GM10847 (cell line): ENCODE data around the gene UGT2A1.

Source experiments
- POLR2A ChIP-seq: IDR thresholded peaks from 2 replicates; pipeline ENCODE4 v1.6.1; 2011; ENCODE audit not compliant: insufficient read length; ENCODE audit errors: extremely low read depth

UGT2A1 gene

GRCh38 chr4:69601065-69601464 is 52.0 kb downstream of the UGT2A1 start:
- no peak for TF ChIP-seq POLR2A

GRCh38 chr4:69600013-69600412 is 53.0 kb downstream of the UGT2A1 start:
- TF ChIP-seq POLR2A: no peak

DNA sequence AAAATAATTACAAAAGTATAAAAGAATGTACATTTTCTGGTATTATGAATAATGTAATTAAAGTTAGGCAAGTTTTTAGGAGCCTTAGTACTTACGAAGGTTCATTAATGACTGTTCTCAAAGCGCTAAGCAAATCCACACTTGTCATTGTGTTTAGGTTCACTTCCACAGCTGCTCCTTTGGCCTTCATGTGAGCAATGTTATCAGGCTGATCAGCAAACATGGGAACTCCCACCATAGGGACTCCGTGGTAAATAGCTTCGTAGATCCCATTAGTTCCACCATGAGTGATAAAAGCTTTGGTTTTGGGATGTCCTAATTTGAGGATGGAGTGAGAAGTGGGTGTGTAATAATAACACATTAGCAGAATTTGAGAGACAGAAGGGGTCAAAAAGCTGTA is 58.7 kb downstream of the UGT2A1 start:
- TF ChIP-seq POLR2A: no peak

- TF ChIP-seq POLR2A: no peak
Observed at GRCh38 chr4:69591364-69591763, 61.7 kb downstream of the UGT2A1 start.

- TF ChIP-seq POLR2A: no peak
Observed at GRCh38 chr4:69589884-69590283, 63.2 kb downstream of the UGT2A1 start.

- no peak for TF ChIP-seq POLR2A
Observed at GRCh38 chr4:69584135-69584534, 68.9 kb downstream of the UGT2A1 start.

GRCh38 chr4:69583543-69583942 is 69.5 kb downstream of the UGT2A1 start:
- TF ChIP-seq POLR2A: no peak

GRCh38 chr4:69577245-69577644 is 75.8 kb downstream of the UGT2A1 start:
- no peak for TF ChIP-seq POLR2A

DNA sequence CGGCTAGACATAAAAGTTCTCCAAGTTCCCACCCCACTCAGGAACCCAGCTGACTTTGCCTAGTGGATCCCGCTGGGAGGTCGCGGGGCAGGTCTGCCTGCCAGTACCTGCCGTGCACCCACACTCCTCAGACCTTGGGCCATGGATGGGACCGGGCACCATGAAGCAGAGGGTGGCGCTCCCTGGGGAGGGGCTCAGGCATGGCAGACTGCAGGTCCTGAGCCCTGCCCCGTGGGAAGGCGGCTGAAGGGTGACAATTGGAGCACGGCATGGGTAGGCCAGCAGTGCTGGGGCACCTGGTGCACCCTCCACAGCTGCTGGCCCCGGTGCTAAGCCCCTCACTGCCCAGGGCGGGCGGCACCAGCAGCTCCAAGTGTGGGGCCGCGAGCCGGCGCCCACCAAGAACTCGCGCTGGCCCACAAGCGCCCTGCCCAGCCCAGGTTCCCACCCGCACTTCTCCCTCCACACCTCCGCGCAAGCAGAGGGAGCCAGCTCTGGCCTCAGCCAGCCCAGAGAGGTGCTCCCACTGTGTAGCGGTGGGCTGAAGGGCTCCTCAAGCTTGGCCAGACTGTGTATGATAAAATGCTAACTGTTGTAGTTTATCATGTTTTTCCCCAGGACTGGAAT is 76.7 kb downstream of the UGT2A1 start:
- TF ChIP-seq POLR2A: no peak

DNA sequence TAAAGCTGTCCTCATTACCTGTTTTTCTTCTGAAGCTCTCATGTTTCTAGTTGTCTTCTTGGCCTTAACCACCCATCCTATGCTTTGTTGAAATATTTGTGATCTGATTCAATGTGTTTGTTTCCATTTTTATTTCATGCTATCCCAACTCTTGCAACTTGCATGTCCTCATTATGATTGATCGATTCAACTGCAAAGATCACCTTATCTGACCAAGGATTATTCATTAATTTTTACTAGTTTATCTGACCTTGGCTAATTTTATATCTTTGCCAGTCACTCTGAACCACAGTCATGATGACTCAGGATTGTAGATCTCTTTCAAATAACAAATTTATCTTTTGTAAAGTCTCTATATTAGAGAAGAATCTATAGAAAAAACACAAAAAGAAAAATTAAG is 84.3 kb downstream of the UGT2A1 start:
- no peak for TF ChIP-seq POLR2A

- TF ChIP-seq POLR2A: no peak
Observed at GRCh38 chr4:69563424-69563823, 89.6 kb downstream of the UGT2A1 start.

GRCh38 chr4:69549651-69550050 is 103.4 kb downstream of the UGT2A1 start:
- TF ChIP-seq POLR2A: no peak

DNA sequence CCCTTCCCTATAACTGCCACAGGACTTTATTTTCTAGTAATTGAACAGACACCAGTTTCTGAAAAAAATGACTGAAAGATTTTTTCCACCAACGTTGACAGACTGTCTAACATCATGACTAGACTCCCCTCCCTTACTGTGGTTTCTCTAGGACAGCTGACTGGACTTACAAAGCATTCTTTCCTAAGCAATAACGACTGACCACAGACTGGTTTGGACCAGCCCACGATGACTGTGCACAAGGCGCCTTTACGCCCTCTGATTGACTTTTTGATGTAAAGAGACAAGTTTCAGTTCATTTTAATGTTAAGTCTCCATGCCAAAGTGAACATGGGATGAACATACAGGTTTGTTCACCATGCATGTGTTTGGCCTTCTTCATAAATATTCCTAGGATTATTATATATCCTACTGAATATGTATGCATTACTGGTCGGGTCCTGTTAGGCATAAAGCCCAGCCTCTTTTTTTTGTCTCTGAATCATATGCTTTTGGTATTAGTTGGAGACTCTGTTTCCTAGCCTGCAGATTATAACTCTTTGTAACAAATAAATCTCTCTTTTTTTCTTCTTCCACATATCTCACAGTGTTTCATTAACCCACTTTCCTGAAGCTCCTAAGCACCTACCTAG is 106.8 kb downstream of the UGT2A1 start:
- no peak for TF ChIP-seq POLR2A
